GM12892 (cell line): ENCODE measurements around the gene CPNE4.

ENCODE experiments used
- POLR2A ChIP-seq: IDR thresholded peaks from 2 replicates; pipeline ENCODE4 v1.6.1; 2011; ENCODE audit warnings: low read depth, low read length, control low read depth
- POLR2AphosphoS5 ChIP-seq: IDR thresholded peaks from 2 replicates; pipeline ENCODE4 v1.6.1; 2011; ENCODE audit warnings: low read depth, low read length, control low read depth
- TAF1 ChIP-seq: IDR thresholded peaks from 2 replicates; pipeline ENCODE4 v1.6.1; 2011; ENCODE audit warnings: low read depth, mild to moderate bottlenecking, control low read depth, low read length, borderline replicate concordance

- TF ChIP-seq POLR2A (no peak), TAF1 (no peak), POLR2AphosphoS5 (no peak)
These were observed 203.2 kb downstream of the CPNE4 start for GRCh38 chr3:131831608-131832007.
